CD4-positive, alpha-beta T cell (primary cell): Measurements from ENCODE around the gene ATP6V0D1. TPM values are rescaled to one million over a fixed set of nuclear protein-coding genes. Genes with fewer than 3 reads are reported as not detected.

Source experiments
- ATAC-seq: fragments of 200-7000 bp; cut with Tn5 transposase; one replicate; pipeline ENCODE4 v1.10.0; 2022; ENCODE audit warnings: mild to moderate bottlenecking; ENCODE audit not compliant: poor library complexity
- CTCF ChIA-PET: fragments of 350-600 bp; sonication (Branson Sonifier 250); formaldehyde crosslinking; loops from one replicate; lab custom pipeline; 2021; ENCODE audit warnings: antibody characterized with exemption, inconsistent platforms; lab: Charles Lee
- POLR2A ChIA-PET: fragments of 350-600 bp; sonication (Branson Sonifier 250); formaldehyde crosslinking; loops from one replicate; lab custom pipeline; 2021; ENCODE audit warnings: antibody characterized with exemption, inconsistent platforms; lab: Charles Lee
- DNase-seq, 14 experiments: peaks; one replicate each; pipeline ENCODE4 v3.0.0-alpha.2; 2013 to 2020; ENCODE audit warnings: mixed read lengths in 2 of 14
- H3K27ac ChIP-seq, 2 donors: one replicate each; pipeline versions ENCODE4 v1.5.1 to v1.7.0; 2013; ENCODE audit warnings: low read length in 2 of 2, low read depth in 1 of 2, mild to moderate bottlenecking in 1 of 2
- H3K27me3 ChIP-seq, 2 experiments: 1 replicate in 1 of 2; 2 replicates in 1 of 2; pipeline versions ENCODE4 v1.6.1 to v1.7.0; 2013; ENCODE audit warnings: low read length in 2 of 2, control low read depth in 1 of 2, mild to moderate bottlenecking in 1 of 2, moderate library complexity in 1 of 2; ENCODE audit not compliant: insufficient read depth in 2 of 2, control insufficient read depth in 1 of 2
- H3K36me3 ChIP-seq: one replicate; pipeline ENCODE4 v1.6.1; 2013; ENCODE audit warnings: low read length, control low read depth; ENCODE audit not compliant: insufficient read depth
- H3K4me1 ChIP-seq: one replicate; pipeline ENCODE4 v1.6.1; 2013; ENCODE audit warnings: low read length, control low read depth; ENCODE audit not compliant: insufficient read depth
- H3K4me3 ChIP-seq: one replicate; pipeline ENCODE4 v1.5.1; 2013; ENCODE audit warnings: mild to moderate bottlenecking, low read length, moderate library complexity
- H3K9me3 ChIP-seq, 2 experiments: 1 replicate in 1 of 2; 2 replicates in 1 of 2; pipeline versions ENCODE4 v1.6.1 to v1.7.0; 2013; ENCODE audit warnings: low read length in 2 of 2, mild to moderate bottlenecking in 2 of 2, control low read depth in 1 of 2, moderate library complexity in 1 of 2; ENCODE audit not compliant: control insufficient read depth in 1 of 2, insufficient read depth in 1 of 2
- H3K27ac Mint-ChIP-seq: one replicate; pipeline ENCODE4 v1.8.0; 2020; ENCODE audit warnings: mixed read lengths
- H3K27me3 Mint-ChIP-seq: one replicate; pipeline ENCODE4 v1.8.0; 2021; ENCODE audit warnings: mixed read lengths
- H3K36me3 Mint-ChIP-seq: one replicate; pipeline ENCODE4 v1.8.0; 2021; ENCODE audit warnings: low read depth, mixed read lengths
- H3K4me1 Mint-ChIP-seq: one replicate; pipeline ENCODE4 v1.8.0; 2021; ENCODE audit warnings: low read depth, mixed read lengths
- H3K4me3 Mint-ChIP-seq: one replicate; pipeline ENCODE4 v1.8.0; 2020; ENCODE audit warnings: mild to moderate bottlenecking, mixed read lengths
- H3K9me3 Mint-ChIP-seq: one replicate; pipeline ENCODE4 v1.8.0; 2020; ENCODE audit warnings: mixed read lengths
- CTCF ChIP-seq: fragments of 200-600 bp; IDR thresholded peaks from one replicate; pipeline ENCODE4 v1.8.0; 2022; ENCODE audit warnings: antibody characterized with exemption, mild to moderate bottlenecking
- intact Hi-C, 2 experiments: fragments of 100-400 bp; cut with DNase I in 1 of 2; cut with micrococcal nuclease in 1 of 2; formaldehyde crosslinking; loops; one replicate each; pipeline versions ENCODE4 v1.15.1 to v1.9.0; 2023 to 2025; cut with DNase I, micrococcal nuclease
- total RNA-seq, 174 experiments: library from RNA in 2 of 174; stranded (reverse) in 2 of 174; gene quantifications; one replicate each; pipeline ENCODE4 v1.2.3 and lab custom pipeline; 2021 to 2026

ATP6V0D1 gene
- total RNA-seq, 2 experiments from 2014 or later, result 39.4 to 41.7 TPM

DNA sequence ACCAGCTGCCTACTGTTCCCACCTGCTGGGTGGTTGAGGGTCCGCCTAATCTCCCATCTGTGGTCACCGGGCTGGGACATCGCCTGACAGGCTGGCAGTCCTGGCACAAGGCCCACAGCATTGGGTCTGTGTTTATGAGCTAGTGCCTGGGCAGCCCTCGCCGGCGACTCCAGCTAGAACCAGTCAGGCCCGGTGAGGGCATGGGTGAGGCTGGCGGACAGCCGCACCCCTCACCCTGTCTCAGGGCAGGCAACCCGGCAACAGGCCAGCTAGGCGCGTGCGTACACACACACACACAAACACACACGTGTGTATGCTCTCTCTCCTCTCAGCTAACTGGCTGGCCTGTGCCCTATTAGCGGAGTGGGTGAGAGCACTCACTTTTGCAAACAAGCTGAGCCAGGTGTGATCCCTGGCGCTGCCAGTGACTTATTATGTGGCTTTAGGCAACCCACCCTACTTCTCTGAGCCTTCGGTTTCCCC, 39.6 kb downstream of the ATP6V0D1 start:
- Histone ChIP-seq H3K36me3 (peaks cover 72% of the 10 kb centered on the region), H3K4me1 (no peaks in the 10 kb centered on the region), H3K27me3 (no peaks in the 10 kb centered on the region), H3K27ac (no peak overlapping the region), H3K9me3 (no peaks in the 10 kb centered on the region), H3K4me3 (no peak overlapping the region)
- CTCF ChIA-PET, result interaction anchor here (0.6 kb wide), 1 partner anchor 1506 kb away, joined by 3 read pairs; no protein-coding TSS in a partner anchor
- peaks cover 56% of the 10 kb centered on the region for H3K36me3 Mint-ChIP-seq
- H3K27me3 Mint-ChIP-seq, result no peaks in the 10 kb centered on the region
- DNase-seq (no peak), ATAC-seq (no peak)
- H3K4me1 Mint-ChIP-seq, result no peaks in the 10 kb centered on the region
- intact Hi-C loops, result no loop called here
- no peak for TF ChIP-seq CTCF
- H3K4me3 Mint-ChIP-seq, result no peak overlapping the region
- no peaks in the 10 kb centered on the region for H3K9me3 Mint-ChIP-seq
- POLR2A ChIA-PET, result no interaction called here
- H3K27ac Mint-ChIP-seq, result no peak overlapping the region

DNA sequence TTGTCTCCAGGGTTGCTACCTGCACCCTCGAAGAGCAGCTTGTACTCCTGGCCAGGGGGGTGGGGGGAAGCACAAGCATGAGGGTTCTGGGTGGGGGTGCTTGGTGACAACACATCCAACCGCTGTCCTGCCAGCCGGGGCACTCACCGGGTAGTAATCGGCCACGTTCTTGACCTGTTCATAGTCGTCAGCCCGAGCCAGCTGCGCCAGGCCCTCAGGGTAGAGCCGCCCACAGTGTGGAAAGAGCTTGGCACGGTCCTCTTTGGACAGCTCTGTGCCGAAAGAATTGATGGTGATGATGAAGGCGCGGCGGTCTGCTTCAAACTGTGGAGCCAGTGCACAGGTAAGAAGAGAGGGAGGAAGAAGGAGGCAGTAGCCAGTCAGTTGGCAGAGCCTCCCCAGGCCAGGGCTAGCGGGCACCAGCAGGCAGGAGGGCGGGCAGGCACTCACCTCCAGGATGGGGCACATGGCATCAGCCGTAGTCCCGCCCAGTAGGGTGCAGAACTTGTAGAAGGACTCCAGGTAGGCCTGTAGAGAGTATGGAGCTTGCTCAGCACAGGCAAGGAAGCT, 42.0 kb downstream of the ATP6V0D1 start:
- intact Hi-C loops, result no loop called here
- peaks cover 0 to 4% of the 10 kb centered on the region in 2 experiments for H3K9me3 ChIP-seq
- peaks cover 44% of the 10 kb centered on the region for H3K36me3 Mint-ChIP-seq
- H3K9me3 Mint-ChIP-seq, result no peaks in the 10 kb centered on the region
- H3K4me1 ChIP-seq, result no peaks in the 10 kb centered on the region
- peaks cover 58% of the 10 kb centered on the region for H3K36me3 ChIP-seq
- no peaks in the 10 kb centered on the region for H3K4me1 Mint-ChIP-seq
- H3K27me3 Mint-ChIP-seq, result no peaks in the 10 kb centered on the region
- H3K27me3 ChIP-seq, result no peaks in the 10 kb centered on the region
- H3K27ac ChIP-seq, result no peak overlapping the region
- ChIA-PET POLR2A (no interaction called here), CTCF (interaction anchor here (0.6 kb wide), 1 partner anchor 349 kb away, joined by 3 read pairs; no protein-coding TSS in a partner anchor)
- H3K4me3 Mint-ChIP-seq, result no peak overlapping the region
- ATAC-seq (no peak), DNase-seq (no peak)
- no peak for TF ChIP-seq CTCF
- no peak overlapping the region for H3K27ac Mint-ChIP-seq
- no peak overlapping the region for H3K4me3 ChIP-seq

DNA sequence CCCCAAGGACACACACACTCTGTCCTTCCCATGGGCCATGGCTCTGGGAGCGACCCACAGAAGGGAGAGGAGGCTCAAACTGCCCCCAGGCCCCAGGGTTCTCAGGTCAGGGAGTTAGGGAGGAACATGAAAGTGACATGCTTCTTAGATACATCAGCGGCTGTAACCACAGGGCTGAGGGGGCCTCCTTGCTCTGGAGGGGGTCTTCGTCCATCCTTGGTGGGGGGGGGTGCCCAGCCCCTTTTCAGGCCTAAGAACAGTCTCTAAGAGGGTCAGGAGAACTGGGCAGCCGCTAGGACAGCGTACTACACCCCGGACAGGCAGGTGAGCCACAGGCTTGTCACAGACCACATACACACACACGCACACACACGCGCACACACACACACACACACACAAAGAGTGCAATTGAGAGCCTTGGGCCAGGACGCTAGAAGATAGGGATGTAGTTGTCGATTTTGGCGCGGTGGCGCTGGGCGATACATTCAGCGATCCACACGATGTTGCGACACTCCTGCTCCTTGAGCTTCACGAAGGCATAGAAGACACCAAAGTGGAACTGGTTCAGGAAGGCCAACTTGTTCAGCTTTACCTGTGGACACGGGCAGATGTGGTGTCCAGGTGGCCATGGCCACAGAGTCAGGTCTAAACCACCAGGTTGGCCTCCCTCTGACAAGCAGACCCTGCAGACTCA, 42.7 kb downstream of the ATP6V0D1 start:
- H3K36me3 ChIP-seq, result peaks cover 53% of the 10 kb centered on the region
- Mint-ChIP-seq H3K36me3 (peaks cover 44% of the 10 kb centered on the region), H3K9me3 (no peaks in the 10 kb centered on the region), H3K4me1 (no peaks in the 10 kb centered on the region), H3K27ac (no peak overlapping the region), H3K4me3 (no peak overlapping the region), H3K27me3 (no peaks in the 10 kb centered on the region)
- no peak for DNase-seq
- TF ChIP-seq CTCF, result no peak
- intact Hi-C loops, result no loop called here
- H3K4me1 ChIP-seq, result no peaks in the 10 kb centered on the region
- ChIA-PET POLR2A (no interaction called here), CTCF (interaction anchor here (0.6 kb wide), 1 partner anchor 348 kb away, joined by 3 read pairs; no protein-coding TSS in a partner anchor)
- H3K9me3 ChIP-seq, result peaks cover 0 to 4% of the 10 kb centered on the region in 2 experiments
- H3K27ac ChIP-seq, result no peak overlapping the region
- ATAC-seq, result no peak
- no peak overlapping the region for H3K4me3 ChIP-seq
- H3K27me3 ChIP-seq, result no peaks in the 10 kb centered on the region
